ENCODE results near the gene HDHD3. TPM values are rescaled to one million over a fixed set of nuclear protein-coding genes. Genes with fewer than 3 reads are reported as not detected.
"Not testable (repeated sequence)": the region's sequence is repeated elsewhere in the genome, so short reads cannot be mapped to it uniquely, and the experiment has no call there.

The HDHD3 gene
- polyA plus RNA-seq, 1 of the 3 experiments (the other 2 are of a cell fraction): 17.1 TPM

GRCh38 chr9:113386571-113387393 lies 10.0 kb upstream of the HDHD3 start:
- 91% methylated on average over 4 of the region's 4 CpGs for WGBS (ENCODE audit: low lambda C conversion rate)
- ChIA-PET POLR2A (interaction anchor here (0.6 kb wide), 1 partner anchor 142 kb away, joined by 3 read pairs; no protein-coding TSS in a partner anchor), CTCF (interaction anchor here (0.7 kb wide), 1 partner anchor 186 kb away, joined by 3 read pairs; no protein-coding TSS in a partner anchor)
- H4K20me1 ChIP-seq (ENCODE audit: insufficient read depth): no peaks in the 10 kb centered on the region
- no peak overlapping the region for H2AFZ ChIP-seq (ENCODE audit: low read depth)
- H3K27me3 ChIP-seq (ENCODE audit: insufficient read depth): no peaks in the 10 kb centered on the region
- H3K9ac ChIP-seq: no peak overlapping the region
- no peaks in the 10 kb centered on the region for H3K4me1 ChIP-seq (ENCODE audit: control insufficient read depth in 1 of 2, insufficient read depth in 2 of 2, low read depth in 1 of 2, low read length in 1 of 2)
- H3K27ac ChIP-seq (ENCODE audit: low read depth in 2 of 2, low read length in 1 of 2): no peak overlapping the region
- peaks cover 0 to 18% of the 10 kb centered on the region in 2 experiments for H3K36me3 ChIP-seq (replicated peaks in 1 of 2; ENCODE audit: control insufficient read depth in 1 of 2, insufficient read depth in 2 of 2, low read length in 1 of 2)
- H3K79me2 ChIP-seq (ENCODE audit: insufficient read depth): no peaks in the 10 kb centered on the region
- no peak overlapping the region for H3K4me2 ChIP-seq
- no peaks in the 10 kb centered on the region for H3K9me3 ChIP-seq
- no peak for DNase-seq
- no peaks in the 10 kb centered on the region for H3K9me2 ChIP-seq
- H3K4me3 ChIP-seq (ENCODE audit: low read depth in 2 of 2, low read length in 1 of 2): no peak overlapping the region
- no peaks in the 10 kb centered on the region for H3F3A ChIP-seq (replicated peaks; ENCODE audit: insufficient read depth)
- TF ChIP-seq IRF3 (IDR thresholded peaks at IDR 0.05; ENCODE audit: low read depth, low read length): no peak
- no peak for TF ChIP-seq EP300 (IDR thresholded peaks at IDR 0.05; ENCODE audit: borderline replicate concordance in 1 of 2, low read depth in 1 of 2, low read length in 1 of 2)
- no peak for TF ChIP-seq RCOR1 (IDR thresholded peaks at IDR 0.05; ENCODE audit: low read length)
- TF ChIP-seq YY1 (IDR thresholded peaks at IDR 0.05; ENCODE audit: low read depth): no peak

- WGBS (ENCODE audit: low lambda C conversion rate): 90% methylated on average over 8 of the region's 8 CpGs
- H4K20me1 ChIP-seq (ENCODE audit: insufficient read depth): no peaks in the 10 kb centered on the region
- no peaks in the 10 kb centered on the region for H3K9me2 ChIP-seq
- H3K27ac ChIP-seq (ENCODE audit: low read depth in 2 of 2, low read length in 1 of 2): no peak overlapping the region
- no peak overlapping the region for H3K4me3 ChIP-seq (ENCODE audit: low read depth in 2 of 2, low read length in 1 of 2)
- ChIA-PET CTCF (interaction anchor here (0.6 kb wide), 1 partner anchor 22 kb away, joined by 3 read pairs; no protein-coding TSS in a partner anchor), POLR2A (no interaction called here)
- H3K4me2 ChIP-seq: no peak overlapping the region
- no peaks in the 10 kb centered on the region for H3K9me3 ChIP-seq
- no peak for TF ChIP-seq USF1 (IDR thresholded peaks at IDR 0.05; ENCODE audit: borderline replicate concordance, low read depth)
- no peak for TF ChIP-seq RFX5 (IDR thresholded peaks at IDR 0.05; ENCODE audit: low read length)
- no peak for TF ChIP-seq TAF1 (IDR thresholded peaks at IDR 0.05; ENCODE audit: borderline replicate concordance, low read depth, low read length)
- no peak for TF ChIP-seq FOXJ3 (CRISPR knock-in tag; IDR thresholded peaks at IDR 0.05)
- no peak for TF ChIP-seq NRF1 (IDR thresholded peaks at IDR 0.05; ENCODE audit: low read depth, low read length)
- no peak for TF ChIP-seq CHD2 (IDR thresholded peaks at IDR 0.05; ENCODE audit: low read length, partially characterized antibody)
- TF ChIP-seq FOSL2 (IDR thresholded peaks at IDR 0.05; ENCODE audit: borderline replicate concordance, low read depth): no peak
- TF ChIP-seq SMC3 (IDR thresholded peaks at IDR 0.05; ENCODE audit: low read depth, low read length): no peak
- no peak for TF ChIP-seq RCOR1 (IDR thresholded peaks at IDR 0.05; ENCODE audit: low read length)
- TF ChIP-seq TEAD4 (IDR thresholded peaks at IDR 0.05; ENCODE audit: borderline replicate concordance, insufficient read depth): no peak
- no peak for TF ChIP-seq RAD21 (IDR thresholded peaks at IDR 0.05; ENCODE audit: low read length)
- TF ChIP-seq IRF3 (IDR thresholded peaks at IDR 0.05; ENCODE audit: low read depth, low read length): no peak
- TF ChIP-seq MEF2A (IDR thresholded peaks at IDR 0.05; ENCODE audit: borderline replicate concordance, low read depth): no peak
- no peak for TF ChIP-seq ELF1 (IDR thresholded peaks at IDR 0.05)
- no peak for TF ChIP-seq POLR2AphosphoS5 (IDR thresholded peaks at IDR 0.05; ENCODE audit: low read depth, low read length)
- no peak for TF ChIP-seq EZH2phosphoT487 (IDR thresholded peaks at IDR 0.05; ENCODE audit: borderline replicate concordance, low read depth)
- no peaks in the 10 kb centered on the region for H3F3A ChIP-seq (replicated peaks; ENCODE audit: insufficient read depth)
- no peak overlapping the region for H3K9ac ChIP-seq
- H3K4me1 ChIP-seq (ENCODE audit: control insufficient read depth in 1 of 2, insufficient read depth in 2 of 2, low read depth in 1 of 2, low read length in 1 of 2): no peaks in the 10 kb centered on the region; a peak in 1 of 4 replicates
- DNase-seq: no peak
- no peak overlapping the region for H2AFZ ChIP-seq (ENCODE audit: low read depth)
- no peaks in the 10 kb centered on the region for H3K27me3 ChIP-seq (ENCODE audit: insufficient read depth)
- no peaks in the 10 kb centered on the region for H3K36me3 ChIP-seq (replicated peaks in 1 of 2; ENCODE audit: control insufficient read depth in 1 of 2, insufficient read depth in 2 of 2, low read length in 1 of 2)
- H3K79me2 ChIP-seq (ENCODE audit: insufficient read depth): no peaks in the 10 kb centered on the region
Measured at GRCh38 chr9:113381909-113382411, 5.2 kb upstream of the HDHD3 start.

- H3K4me2 ChIP-seq; H3K79me2 ChIP-seq (ENCODE audit: insufficient read depth); H3K27me3 ChIP-seq (ENCODE audit: insufficient read depth); DNase-seq; H3K9ac ChIP-seq; H3K36me3 ChIP-seq (replicated peaks in 1 of 2; ENCODE audit: control insufficient read depth in 1 of 2, insufficient read depth in 2 of 2, low read length in 1 of 2); H4K20me1 ChIP-seq (ENCODE audit: insufficient read depth); H3K9me2 ChIP-seq; H3K27ac ChIP-seq (ENCODE audit: low read depth in 2 of 2, low read length in 1 of 2); H3K4me1 ChIP-seq (ENCODE audit: control insufficient read depth in 1 of 2, insufficient read depth in 2 of 2, low read depth in 1 of 2, low read length in 1 of 2); H3F3A ChIP-seq (replicated peaks; ENCODE audit: insufficient read depth); H3K9me3 ChIP-seq; H2AFZ ChIP-seq (ENCODE audit: low read depth); H3K4me3 ChIP-seq (ENCODE audit: low read depth in 2 of 2, low read length in 1 of 2); POLR2A ChIA-PET: not testable (repeated sequence)
- 59% methylated on average over 7 of the region's 7 CpGs for WGBS (ENCODE audit: low lambda C conversion rate)
- CTCF ChIA-PET: interaction anchor here (0.6 kb wide), 1 partner anchor 22 kb away, joined by 3 read pairs; no protein-coding TSS in a partner anchor
Measured at GRCh38 chr9:113381441-113381840, 4.7 kb upstream of the HDHD3 start.

All from SK-N-SH (cell line).